Chondrocyte (in vitro differentiated cells): ENCODE measurements around the gene ELP2. TPM values are rescaled to one million over a fixed set of nuclear protein-coding genes. Genes with fewer than 3 reads are reported as not detected.
"Not testable (repeated sequence)": the region's sequence is repeated elsewhere in the genome, so short reads cannot be mapped to it uniquely, and the experiment has no call there.

Source experiments
- DNase-seq: peaks from one replicate; pipeline ENCODE4 v3.0.0; 2021; ENCODE audit warnings: mixed read lengths, low spot score
- H3K27ac Mint-ChIP-seq: one replicate; pipeline ENCODE4 v1.8.0; 2021; ENCODE audit warnings: mild to moderate bottlenecking, moderate library complexity, mixed read lengths; ENCODE audit not compliant: unreplicated experiment
- H3K27me3 Mint-ChIP-seq: 2 replicates; pipeline ENCODE4 v1.8.0; 2021; ENCODE audit warnings: low read depth, mixed read lengths
- H3K36me3 Mint-ChIP-seq: 2 replicates; pipeline ENCODE4 v1.8.0; 2021; ENCODE audit warnings: low read depth, mixed read lengths
- H3K4me1 Mint-ChIP-seq: 2 replicates; pipeline ENCODE4 v1.8.0; 2021; ENCODE audit warnings: low read depth, mild to moderate bottlenecking, mixed read lengths
- H3K4me3 Mint-ChIP-seq: one replicate; pipeline ENCODE4 v1.8.0; 2021; ENCODE audit warnings: mild to moderate bottlenecking, moderate library complexity, mixed read lengths; ENCODE audit not compliant: unreplicated experiment
- H3K9me3 Mint-ChIP-seq: 2 replicates; pipeline ENCODE4 v1.8.0; 2021; ENCODE audit warnings: low read depth, mixed read lengths
- total RNA-seq: library from RNA; stranded (reverse); gene quantifications from 3 replicates; pipeline ENCODE4 v1.2.1, GENCODE V29; 2021
- TF ChIP-seq, protein P1 (sequence below): fragments of 200-600 bp; sonication (generic); IDR thresholded peaks from 2 replicates; pipeline ENCODE4 v1.5.0; 2021; ENCODE audit warnings: antibody characterized with exemption, mild to moderate bottlenecking, moderate library complexity

The ELP2 gene
- total RNA-seq, 1 donor from 2014 or later, result 77.2 TPM

DNA sequence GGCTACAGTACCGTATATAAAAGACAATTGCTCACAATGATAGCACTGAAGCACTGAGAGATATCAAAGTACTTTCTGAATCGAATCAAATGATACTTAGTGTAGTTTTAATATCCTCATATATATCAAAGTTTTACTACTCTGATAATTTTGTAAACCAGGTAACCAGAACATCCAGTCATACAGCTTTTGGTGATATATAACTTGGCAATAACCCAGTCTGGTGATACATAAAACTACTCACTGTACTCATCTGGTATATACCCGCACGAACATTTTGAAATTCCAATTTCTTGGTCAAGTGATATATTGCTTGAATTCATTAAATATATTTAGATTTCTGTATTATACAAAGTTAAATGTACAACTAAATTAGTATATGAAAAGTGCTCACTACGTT lies 21.1 kb upstream of the ELP2 start:
- Mint-ChIP-seq H3K27ac (no peak overlapping the region), H3K36me3 (peaks cover 26% of the 10 kb centered on the region), H3K9me3 (peaks cover 12% of the 10 kb centered on the region), H3K4me1 (no peaks in the 10 kb centered on the region), H3K27me3 (no peaks in the 10 kb centered on the region), H3K4me3 (no peak overlapping the region)
- TF ChIP-seq, protein P1, sequence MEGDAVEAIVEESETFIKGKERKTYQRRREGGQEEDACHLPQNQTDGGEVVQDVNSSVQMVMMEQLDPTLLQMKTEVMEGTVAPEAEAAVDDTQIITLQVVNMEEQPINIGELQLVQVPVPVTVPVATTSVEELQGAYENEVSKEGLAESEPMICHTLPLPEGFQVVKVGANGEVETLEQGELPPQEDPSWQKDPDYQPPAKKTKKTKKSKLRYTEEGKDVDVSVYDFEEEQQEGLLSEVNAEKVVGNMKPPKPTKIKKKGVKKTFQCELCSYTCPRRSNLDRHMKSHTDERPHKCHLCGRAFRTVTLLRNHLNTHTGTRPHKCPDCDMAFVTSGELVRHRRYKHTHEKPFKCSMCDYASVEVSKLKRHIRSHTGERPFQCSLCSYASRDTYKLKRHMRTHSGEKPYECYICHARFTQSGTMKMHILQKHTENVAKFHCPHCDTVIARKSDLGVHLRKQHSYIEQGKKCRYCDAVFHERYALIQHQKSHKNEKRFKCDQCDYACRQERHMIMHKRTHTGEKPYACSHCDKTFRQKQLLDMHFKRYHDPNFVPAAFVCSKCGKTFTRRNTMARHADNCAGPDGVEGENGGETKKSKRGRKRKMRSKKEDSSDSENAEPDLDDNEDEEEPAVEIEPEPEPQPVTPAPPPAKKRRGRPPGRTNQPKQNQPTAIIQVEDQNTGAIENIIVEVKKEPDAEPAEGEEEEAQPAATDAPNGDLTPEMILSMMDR, result no peak
- no peak for DNase-seq

DNA sequence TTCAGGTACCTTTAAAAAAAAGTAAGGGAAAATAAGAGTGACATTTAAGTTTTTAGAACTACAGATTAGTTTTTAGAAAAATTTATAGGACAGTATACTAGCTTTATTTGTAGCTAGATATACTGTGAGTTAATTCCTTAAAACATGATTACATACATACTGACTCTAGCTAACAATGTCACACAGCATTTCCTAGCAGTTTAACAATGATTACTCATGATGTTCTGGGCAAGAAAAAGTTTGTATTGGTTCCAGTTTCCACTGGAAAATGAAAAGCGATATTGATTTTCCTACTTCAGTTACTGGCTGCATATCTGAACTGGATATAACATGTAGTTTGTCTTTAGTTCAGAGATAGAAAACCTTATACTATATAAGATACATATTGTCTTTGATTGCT lies 20.0 kb upstream of the ELP2 start:
- Mint-ChIP-seq H3K9me3 (peaks cover 2% of the 10 kb centered on the region), H3K4me3 (no peak overlapping the region), H3K4me1 (no peaks in the 10 kb centered on the region), H3K36me3 (peaks cover 28% of the 10 kb centered on the region), H3K27me3 (no peaks in the 10 kb centered on the region), H3K27ac (no peak overlapping the region)
- TF ChIP-seq, protein P1, result no peak
- no peak for DNase-seq

DNA sequence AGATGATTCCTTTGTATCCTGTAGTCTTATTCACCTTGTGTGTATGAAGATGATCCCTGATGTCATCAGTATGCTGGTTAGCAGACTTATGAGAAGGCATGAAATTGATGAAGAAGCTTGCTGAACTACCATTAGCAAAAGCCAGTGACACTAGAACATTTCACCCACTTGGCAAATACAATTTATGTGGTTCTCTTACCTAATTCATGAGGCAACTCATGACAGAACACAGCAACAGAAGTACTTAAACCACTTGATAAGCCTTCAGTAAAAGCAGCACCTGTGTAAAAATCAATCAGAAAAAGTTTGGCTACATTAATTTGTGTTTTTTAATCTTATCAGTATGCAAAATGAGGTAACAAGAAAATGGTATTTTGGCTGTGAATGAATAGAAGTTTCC lies 17.4 kb upstream of the ELP2 start:
- TF ChIP-seq, protein P1, result no peak
- H3K27me3 Mint-ChIP-seq, result no peaks in the 10 kb centered on the region
- H3K36me3 Mint-ChIP-seq, result peaks cover 43% of the 10 kb centered on the region
- no peak overlapping the region for H3K27ac Mint-ChIP-seq
- H3K4me1 Mint-ChIP-seq, result no peaks in the 10 kb centered on the region
- H3K9me3 Mint-ChIP-seq, result no peaks in the 10 kb centered on the region
- DNase-seq, result no peak
- no peak overlapping the region for H3K4me3 Mint-ChIP-seq

DNA sequence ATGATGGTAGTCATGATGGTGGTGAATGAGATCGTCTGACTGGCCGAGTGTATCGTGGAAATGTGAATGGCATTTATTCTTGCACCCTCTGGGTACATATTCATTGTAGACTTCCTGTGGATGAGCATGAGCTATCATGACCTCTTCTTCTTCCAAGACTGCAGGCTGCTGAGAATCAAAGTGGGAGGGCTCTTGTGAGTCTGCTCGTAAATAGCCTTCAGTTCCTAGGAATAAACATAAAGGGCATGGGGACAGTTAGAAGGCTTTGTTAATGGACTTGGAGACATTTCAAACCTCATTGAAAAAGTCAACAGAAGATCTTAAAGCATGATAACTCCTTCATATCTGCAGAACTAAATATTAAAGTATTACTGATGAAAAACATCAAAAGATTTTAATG lies 15.4 kb upstream of the ELP2 start:
- no peak overlapping the region for H3K4me3 Mint-ChIP-seq
- H3K27ac Mint-ChIP-seq, result no peak overlapping the region
- H3K36me3 Mint-ChIP-seq, result peaks cover 46% of the 10 kb centered on the region
- DNase-seq, result no peak
- TF ChIP-seq, protein P1, result no peak
- H3K27me3 Mint-ChIP-seq, result no peaks in the 10 kb centered on the region
- no peaks in the 10 kb centered on the region for H3K4me1 Mint-ChIP-seq
- no peaks in the 10 kb centered on the region for H3K9me3 Mint-ChIP-seq

DNA sequence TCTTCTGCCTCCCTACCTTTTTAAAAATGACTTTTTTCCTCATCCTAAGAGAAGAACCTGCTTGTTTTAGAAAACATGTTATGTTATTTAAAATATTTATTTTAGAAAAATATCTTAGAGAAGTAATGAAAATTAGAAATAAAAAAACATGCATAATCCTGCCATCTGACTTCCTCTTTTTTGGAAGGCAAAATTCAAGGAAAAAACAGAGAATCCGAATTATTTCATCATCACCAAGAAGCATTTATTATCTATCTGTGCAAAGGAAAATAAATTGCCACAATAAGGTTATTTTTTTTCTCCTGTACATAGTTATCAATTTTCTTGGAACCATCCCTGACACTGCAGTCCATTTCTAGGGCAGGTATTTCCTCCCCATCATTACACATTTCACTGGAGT lies 15.0 kb upstream of the ELP2 start:
- Mint-ChIP-seq H3K4me3 (no peak overlapping the region), H3K9me3 (no peaks in the 10 kb centered on the region), H3K27ac (no peak overlapping the region), H3K27me3 (no peaks in the 10 kb centered on the region), H3K4me1 (no peaks in the 10 kb centered on the region), H3K36me3 (peaks cover 45% of the 10 kb centered on the region)
- DNase-seq, result no peak
- TF ChIP-seq, protein P1, result no peak

DNA sequence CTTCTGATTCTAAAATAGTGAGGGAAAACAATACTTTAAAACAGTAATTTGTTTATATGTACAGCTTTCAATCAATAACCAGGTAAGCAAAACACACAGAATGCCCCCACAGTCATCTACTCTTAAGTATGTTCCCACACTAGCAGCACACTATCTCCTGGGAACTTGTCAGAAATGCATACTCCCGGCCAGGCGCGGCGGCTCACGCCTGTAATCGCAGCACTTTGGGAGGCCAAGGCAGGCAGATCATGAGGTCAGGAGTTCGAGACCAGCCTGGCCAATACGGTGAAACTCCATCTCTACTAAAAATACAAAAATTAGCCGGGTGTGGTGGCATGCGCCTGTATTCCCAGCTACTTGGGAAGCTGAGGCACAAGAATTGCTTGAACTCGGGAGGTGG lies 12.9 kb upstream of the ELP2 start:
- H3K27ac Mint-ChIP-seq, H3K4me1 Mint-ChIP-seq, H3K27me3 Mint-ChIP-seq, H3K4me3 Mint-ChIP-seq, DNase-seq, H3K9me3 Mint-ChIP-seq: not testable (repeated sequence)
- H3K36me3 Mint-ChIP-seq, result peaks cover 42% of the 10 kb centered on the region
